GM12878 (cell line): ENCODE data around the gene IER5L.

Source experiments
- CBFB ChIP-seq: IDR thresholded peaks from 2 replicates; pipeline ENCODE4 v1.6.1; 2016; ENCODE audit warnings: antibody characterized with exemption, low read depth
- CTCF ChIP-seq, 3 experiments: IDR thresholded peaks in 2 of 3; conservative IDR thresholded peaks in 1 of 3; 2 replicates each; pipeline ENCODE4 v1.5.1; 2011; ENCODE audit warnings: low read depth in 3 of 3, low read length in 3 of 3, mild to moderate bottlenecking in 3 of 3, control low read depth in 2 of 3, moderate library complexity in 2 of 3, inconsistent platforms in 1 of 3, mixed read lengths in 1 of 3; ENCODE audit not compliant: control insufficient read depth in 2 of 3, insufficient read depth in 1 of 3; ENCODE audit errors: extremely low read depth in 1 of 3
- EZH2 ChIP-seq: IDR thresholded peaks from 2 replicates; pipeline ENCODE4 v1.6.1; 2012; ENCODE audit warnings: low read depth, mild to moderate bottlenecking, control low read depth, inconsistent platforms, low read length, borderline replicate concordance; ENCODE audit not compliant: control insufficient read depth
- FOS ChIP-seq: IDR thresholded peaks from 3 replicates; pipeline ENCODE4 v1.6.1; 2011; ENCODE audit warnings: borderline replicate concordance; ENCODE audit not compliant: insufficient read length; ENCODE audit errors: extremely low read depth
- GABPA ChIP-seq: IDR thresholded peaks from 2 replicates; pipeline ENCODE4 v1.6.1; 2014; ENCODE audit warnings: antibody characterized with exemption, low read depth, mild to moderate bottlenecking, inconsistent platforms
- NR2C2 ChIP-seq: IDR thresholded peaks from 2 replicates; pipeline ENCODE4 v1.6.1; 2011; ENCODE audit warnings: borderline replicate concordance, low read depth; ENCODE audit not compliant: control insufficient read depth, insufficient read length
- SIX5 ChIP-seq: IDR thresholded peaks from 2 replicates; pipeline ENCODE4 v1.6.1; 2011; ENCODE audit warnings: mild to moderate bottlenecking, low read depth, low read length, moderate library complexity; ENCODE audit not compliant: severe bottlenecking
- SREBF2 ChIP-seq: IDR thresholded peaks from 2 replicates; pipeline ENCODE4 v1.6.1; 2012; ENCODE audit warnings: mild to moderate bottlenecking, low read length
- YBX1 ChIP-seq: fragments of 450-650 bp; IDR thresholded peaks from 2 replicates; pipeline ENCODE4 v1.6.1; 2016; ENCODE audit warnings: antibody characterized with exemption
- ZNF217 ChIP-seq: fragments of 450-650 bp; IDR thresholded peaks from 2 replicates; pipeline ENCODE4 v1.6.1; 2017; ENCODE audit warnings: antibody characterized with exemption, mild to moderate bottlenecking
- ZNF622 ChIP-seq: fragments of 450-650 bp; IDR thresholded peaks from 2 replicates; pipeline ENCODE4 v1.6.1; 2017; ENCODE audit warnings: mild to moderate bottlenecking, inconsistent platforms

- TF ChIP-seq SREBF2: no peak
- no peak for TF ChIP-seq EZH2
- TF ChIP-seq NR2C2: no peak
- TF ChIP-seq CBFB: no peak
- no peak for TF ChIP-seq FOS
- no peak for TF ChIP-seq GABPA
- TF ChIP-seq ZNF217: no peak
- TF ChIP-seq YBX1: no peak
- no peak for TF ChIP-seq SIX5
- TF ChIP-seq CTCF (IDR thresholded peaks at IDR 0.05 in 2 of 3, conservative IDR thresholded peaks at IDR 0.05 in 1 of 3; ENCODE audit: control insufficient read depth in 2 of 3, extremely low read depth in 1 of 3, insufficient read depth in 1 of 3, low read depth in 3 of 3, low read length in 3 of 3): no peak
- TF ChIP-seq ZNF622: no peak
These were observed 27.3 kb downstream of the IER5L start for GRCh38 chr9:129150672-129151211.
